Astrocyte of the cerebellum (primary cell): ENCODE measurements around the gene AMH.

ENCODE experiments used
- DNase-seq: peaks from one replicate; pipeline ENCODE4 v3.0.0-alpha.2; 2011; ENCODE audit warnings: low read depth
- H3K4me3 ChIP-seq: 2 replicates; pipeline ENCODE4 v1.5.1; 2011; ENCODE audit warnings: mild to moderate bottlenecking, low read depth, low read length, moderate library complexity
- CTCF ChIP-seq: IDR thresholded peaks from 2 replicates; pipeline ENCODE4 v1.5.1; 2012; ENCODE audit warnings: low read length, low read depth, moderate library complexity, mild to moderate bottlenecking; ENCODE audit errors: missing control alignments
- in situ Hi-C: cut with HindIII; loops from 2 replicates; pipeline ENCODE4 v1.10.0; 2017; ENCODE audit warnings: low sequenced_read_pairs

AMH gene

GRCh38 chr19:2253106-2254063 lies 4.3 kb downstream of the AMH start:
- TF ChIP-seq CTCF = no peak
- DNase-seq = no peak
- in situ Hi-C loops = no loop called here
- H3K4me3 ChIP-seq = no peak overlapping the region

GRCh38 chr19:2254064-2254872 lies 5.1 kb downstream of the AMH start:
- no peak overlapping the region for H3K4me3 ChIP-seq
- in situ Hi-C loops = no loop called here
- TF ChIP-seq CTCF = peak; percentile 78
- no peak for DNase-seq

GRCh38 chr19:2255112-2255845 lies 6.2 kb downstream of the AMH start:
- no peak for DNase-seq
- no peak for TF ChIP-seq CTCF
- no peak overlapping the region for H3K4me3 ChIP-seq
- in situ Hi-C loops = no loop called here

- no peak for DNase-seq
- H3K4me3 ChIP-seq = no peak within 1 kb of the TSS
- in situ Hi-C loops = no loop called here
- TF ChIP-seq CTCF = no peak
Observed at GRCh38 chr19:2255982-2256685, 7.0 kb downstream of the AMH start, which contains the start of gene JSRP1. TSS of gene JSRP1 (minus strand) at chr19:2256417. CDS start at chr19:2255314, 1,103 bp downstream.

- DNase-seq = no peak
- in situ Hi-C loops = no loop called here
- no peak overlapping the region for H3K4me3 ChIP-seq
- TF ChIP-seq CTCF = no peak
Observed at GRCh38 chr19:2259336-2259735, 10.2 kb downstream of the AMH start.

GRCh38 chr19:2260341-2260805 lies 11.2 kb downstream of the AMH start:
- no peak for DNase-seq
- in situ Hi-C loops = loop anchor here (10.0 kb wide), 1 partner anchor 64 kb away; the partner anchor contains the start of genes LSM7 and SPPL2B
- TF ChIP-seq CTCF = no peak

More at GRCh38 chr19:2260341-2260805, 11.2 kb downstream of the AMH start:
- no peak overlapping the region for H3K4me3 ChIP-seq
